GM13977 (cell line): ENCODE measurements around the gene SLC25A48.
"Not testable (repeated sequence)": the region's sequence is repeated elsewhere in the genome, so short reads cannot be mapped to it uniquely, and the experiment has no call there.

ENCODE experiments used
- DNase-seq: peaks from one replicate; pipeline ENCODE4 v3.0.0; 2012; ENCODE audit warnings: low spot score
- in situ Hi-C: fragments of 300-500 bp; cut with MboI; formaldehyde crosslinking; loops from one replicate; pipeline ENCODE4 v1.12.0; 2022; ENCODE audit warnings: low sequenced_read_pairs, low pct_unique_long_range_greater_than_20kb, mixed read lengths, inconsistent platforms; ENCODE audit not compliant: unreplicated experiment
- TF ChIP-seq, protein P1 (sequence below): IDR thresholded peaks from 2 replicates; pipeline ENCODE4 v1.5.1; 2012; ENCODE audit warnings: mild to moderate bottlenecking, control low read depth; ENCODE audit not compliant: insufficient read depth; ENCODE audit errors: extremely low read depth, missing control alignments

Gene SLC25A48

DNA sequence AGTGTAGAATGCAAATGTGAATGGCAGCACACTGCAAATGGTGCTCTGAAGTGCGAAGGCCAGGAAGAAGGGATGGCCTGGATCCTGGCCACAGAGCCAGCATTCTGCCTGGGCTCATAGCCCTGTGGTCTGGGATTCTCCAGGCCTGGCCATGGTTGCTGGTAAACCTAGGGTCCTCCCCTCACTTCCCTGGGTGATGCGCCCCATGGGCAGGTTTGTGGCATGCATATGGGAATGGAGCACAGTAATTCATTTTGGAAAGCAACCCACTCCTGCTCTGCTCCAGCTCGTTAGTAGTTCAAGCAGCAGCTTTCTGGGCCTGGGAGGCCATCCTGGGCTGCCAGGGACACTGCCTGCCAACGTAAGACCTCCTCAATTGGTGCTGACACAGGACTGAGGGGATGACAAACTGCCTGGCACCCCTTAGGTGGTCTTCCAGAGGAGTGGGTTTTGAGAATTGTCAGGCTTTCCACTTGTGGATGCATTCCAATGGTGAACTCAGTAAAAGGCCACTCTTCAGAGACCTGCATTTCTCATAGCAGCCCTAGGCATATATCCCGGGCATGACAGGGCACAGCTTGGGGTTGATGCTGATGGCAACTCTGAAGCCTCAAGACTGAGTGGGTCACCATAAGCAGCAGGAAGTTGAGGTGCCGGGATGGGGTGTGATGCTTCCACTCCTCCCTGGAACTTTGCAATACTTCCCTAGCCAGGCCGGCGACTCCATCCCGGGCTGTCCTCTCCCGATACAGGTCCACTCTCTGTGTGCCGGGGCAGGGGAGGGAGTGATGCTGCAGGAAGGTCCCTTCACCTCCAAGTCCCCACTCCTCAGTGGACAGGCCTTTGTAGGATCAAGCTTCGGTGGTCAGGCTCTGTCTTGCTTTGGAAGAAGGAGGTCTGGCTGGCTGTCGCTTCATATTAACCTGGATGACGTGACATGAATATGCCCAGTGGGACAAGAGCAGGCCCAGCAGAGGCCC, 1.2 kb upstream of the SLC25A48 start:
- TF ChIP-seq, protein P1, sequence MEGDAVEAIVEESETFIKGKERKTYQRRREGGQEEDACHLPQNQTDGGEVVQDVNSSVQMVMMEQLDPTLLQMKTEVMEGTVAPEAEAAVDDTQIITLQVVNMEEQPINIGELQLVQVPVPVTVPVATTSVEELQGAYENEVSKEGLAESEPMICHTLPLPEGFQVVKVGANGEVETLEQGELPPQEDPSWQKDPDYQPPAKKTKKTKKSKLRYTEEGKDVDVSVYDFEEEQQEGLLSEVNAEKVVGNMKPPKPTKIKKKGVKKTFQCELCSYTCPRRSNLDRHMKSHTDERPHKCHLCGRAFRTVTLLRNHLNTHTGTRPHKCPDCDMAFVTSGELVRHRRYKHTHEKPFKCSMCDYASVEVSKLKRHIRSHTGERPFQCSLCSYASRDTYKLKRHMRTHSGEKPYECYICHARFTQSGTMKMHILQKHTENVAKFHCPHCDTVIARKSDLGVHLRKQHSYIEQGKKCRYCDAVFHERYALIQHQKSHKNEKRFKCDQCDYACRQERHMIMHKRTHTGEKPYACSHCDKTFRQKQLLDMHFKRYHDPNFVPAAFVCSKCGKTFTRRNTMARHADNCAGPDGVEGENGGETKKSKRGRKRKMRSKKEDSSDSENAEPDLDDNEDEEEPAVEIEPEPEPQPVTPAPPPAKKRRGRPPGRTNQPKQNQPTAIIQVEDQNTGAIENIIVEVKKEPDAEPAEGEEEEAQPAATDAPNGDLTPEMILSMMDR: no peak
- DNase-seq: no peak
- in situ Hi-C loops: loop anchor here (10.0 to 25.0 kb wide), 2 partner anchors 271 to 368 kb away; no protein-coding TSS in a partner anchor

DNA sequence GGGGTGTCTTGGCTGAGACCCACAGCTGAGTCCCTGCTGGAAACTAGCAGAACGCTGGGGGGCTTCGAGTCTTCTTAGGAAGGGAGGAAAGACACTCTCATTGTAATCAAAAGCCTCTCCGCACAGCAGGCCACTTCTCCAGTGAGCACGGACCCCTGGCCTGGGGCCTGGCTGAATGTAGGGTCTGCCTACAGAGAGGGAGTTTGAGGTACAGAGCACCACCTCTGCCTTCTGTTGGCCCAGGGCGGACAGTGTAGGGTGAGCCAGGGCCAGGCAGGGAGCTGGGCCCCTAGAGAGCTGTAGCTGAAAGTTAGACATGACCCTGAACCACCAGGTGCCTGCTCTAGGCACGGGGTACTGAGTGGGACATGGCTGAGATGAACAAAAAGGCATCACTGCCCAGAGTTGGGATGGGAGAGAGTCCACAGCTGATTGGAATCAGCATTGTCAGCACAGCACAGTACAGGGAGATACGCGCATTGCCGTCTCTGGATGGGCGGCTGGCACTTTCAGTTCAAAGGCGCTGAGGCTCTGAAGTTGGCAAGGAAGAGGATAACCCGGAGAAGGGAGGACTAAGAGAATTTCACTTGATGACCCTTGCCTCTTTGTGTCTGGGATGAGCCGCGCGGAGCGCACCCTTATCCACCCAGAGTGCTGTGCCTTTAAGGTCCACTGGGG, 363 bp upstream of the SLC25A48 start:
- in situ Hi-C loops: loop anchor here (10.0 to 25.0 kb wide), 2 partner anchors 272 to 369 kb away; no protein-coding TSS in a partner anchor
- DNase-seq: no peak
- TF ChIP-seq, protein P1: peak; percentile 63

DNA sequence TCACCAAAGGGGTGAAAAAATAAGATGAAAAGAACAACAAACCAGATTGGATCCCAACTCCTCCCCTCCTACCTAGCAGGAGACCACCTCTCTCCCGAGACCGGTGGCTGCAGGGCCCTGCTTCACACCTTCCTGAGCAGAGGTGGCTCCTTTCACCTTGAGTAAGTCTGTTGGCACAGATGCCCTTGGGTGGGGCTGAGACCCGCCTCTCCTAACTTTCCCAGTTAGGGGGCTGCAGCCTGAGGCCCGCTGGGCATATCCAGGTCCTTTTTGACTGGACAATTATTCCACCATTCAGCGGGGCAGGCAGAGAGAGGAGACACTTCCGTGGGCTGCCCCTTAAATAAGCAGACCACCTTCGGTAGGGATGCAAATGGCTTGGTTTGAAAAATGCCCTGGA, 1.3 kb downstream of the SLC25A48 start:
- in situ Hi-C loops: loop anchor here (10.0 to 25.0 kb wide), 2 partner anchors 273 to 371 kb away; no protein-coding TSS in a partner anchor
- DNase-seq: no peak
- TF ChIP-seq, protein P1: no peak

DNA sequence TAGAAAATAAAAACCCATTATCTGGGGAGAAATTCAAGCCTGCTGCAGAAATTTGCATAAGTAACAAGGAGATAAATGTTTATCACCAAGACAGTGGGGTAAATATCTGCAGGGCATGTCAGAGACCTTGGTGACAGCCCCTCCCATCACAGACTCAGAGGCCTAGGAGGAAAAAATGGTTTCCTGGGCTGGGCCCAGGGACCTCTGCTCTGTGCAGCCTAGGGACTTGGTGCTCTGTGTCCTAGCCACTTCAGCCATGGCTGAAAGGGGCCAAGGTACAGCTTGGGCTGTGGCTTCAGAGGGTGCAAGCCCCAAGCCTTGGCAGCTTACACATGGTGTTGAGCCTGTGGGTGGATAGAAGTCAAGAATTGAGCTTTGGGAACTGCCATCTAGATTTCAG, 3.9 kb downstream of the SLC25A48 start:
- in situ Hi-C loops: loop anchor here (10.0 to 25.0 kb wide), 2 partner anchors 276 to 374 kb away; no protein-coding TSS in a partner anchor
- DNase-seq: not testable (repeated sequence)

DNA sequence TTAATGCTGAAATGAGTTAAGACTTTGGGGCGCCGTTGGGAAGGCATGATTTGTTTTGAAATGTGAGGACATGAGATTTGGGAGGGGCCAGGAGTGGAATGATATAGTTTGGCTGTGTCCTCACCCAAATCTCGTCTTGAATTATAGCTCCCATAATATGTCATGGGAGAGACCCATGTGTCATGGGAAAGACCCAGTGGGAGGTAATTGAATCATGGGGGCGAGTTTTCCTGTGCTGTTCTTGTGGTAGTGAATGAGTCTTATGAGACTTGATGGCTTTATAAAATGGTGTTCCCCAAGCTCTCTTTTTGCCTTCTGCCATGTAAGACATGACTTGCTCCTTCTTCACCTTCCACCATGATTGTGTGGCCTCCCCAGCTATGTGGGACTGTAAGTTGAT, 5.1 kb downstream of the SLC25A48 start:
- no peak for DNase-seq
- TF ChIP-seq, protein P1: no peak
- in situ Hi-C loops: loop anchor here (10.0 to 25.0 kb wide), 2 partner anchors 277 to 375 kb away; no protein-coding TSS in a partner anchor

DNA sequence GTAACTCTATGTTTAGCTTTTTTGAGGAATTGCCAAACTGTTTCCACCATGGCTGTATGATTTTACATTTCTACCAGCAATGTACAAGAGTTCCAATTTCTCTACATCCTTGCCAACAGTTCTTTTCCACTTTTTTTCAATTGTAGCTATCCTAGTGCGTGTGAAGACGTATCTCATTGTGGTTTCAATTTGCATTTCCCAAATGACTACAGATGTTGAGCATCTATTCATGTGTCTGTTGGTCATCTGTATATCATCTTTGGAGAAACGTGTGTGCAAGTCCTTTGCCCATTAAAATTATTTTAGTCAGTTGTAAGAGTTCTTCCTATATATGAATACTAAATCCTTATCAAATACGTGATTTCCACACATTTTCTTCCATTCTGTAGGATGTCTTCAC, 6.5 kb downstream of the SLC25A48 start:
- no peak for DNase-seq
- TF ChIP-seq, protein P1: no peak
- in situ Hi-C loops: loop anchor here (25.0 kb wide), 1 partner anchor 279 kb away; no protein-coding TSS in a partner anchor

DNA sequence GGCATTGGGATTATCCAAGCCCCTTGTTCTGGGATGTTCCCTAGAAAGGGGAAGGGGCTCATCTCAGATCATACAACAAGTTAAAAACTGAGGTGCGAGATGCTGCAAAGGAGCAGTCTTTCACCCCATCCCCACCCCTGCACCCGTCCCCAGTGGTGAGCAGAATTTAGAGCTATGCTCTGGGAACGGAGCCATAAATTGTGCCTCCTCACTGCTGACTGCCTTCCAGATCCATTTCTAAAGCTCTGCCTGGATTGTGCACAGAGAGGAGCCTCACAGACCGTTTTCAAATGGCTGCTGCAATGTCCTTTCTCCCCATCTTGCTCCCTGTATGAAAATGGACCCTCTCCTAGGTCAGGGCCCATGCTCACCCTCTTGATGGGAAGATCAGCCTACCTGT, 8.3 kb downstream of the SLC25A48 start:
- in situ Hi-C loops: loop anchor here (25.0 kb wide), 1 partner anchor 280 kb away; no protein-coding TSS in a partner anchor
- TF ChIP-seq, protein P1: no peak
- no peak for DNase-seq
